K562 (cell line): Measurements from ENCODE around the gene ZNRD2. TPM values are rescaled to one million over a fixed set of nuclear protein-coding genes. Genes with fewer than 3 reads are reported as not detected.

ENCODE experiments used
- ATF7 ChIP-seq: fragments of 450-650 bp; IDR thresholded peaks from 2 replicates; pipeline ENCODE4 v1.7.1; 2014; ENCODE audit warnings: mild to moderate bottlenecking, moderate library complexity
- BACH1 ChIP-seq: fragments of 200-800 bp; sonication (Bioruptor generic); IDR thresholded peaks from 2 replicates; pipeline ENCODE4 v1.6.1; 2016; ENCODE audit warnings: missing genetic modification characterization, missing compliant biosample characterization
- CBFA2T3 ChIP-seq: fragments of 450-650 bp; IDR thresholded peaks from 2 replicates; pipeline ENCODE4 v1.6.1; 2017
- DDX20 ChIP-seq: fragments of 450-650 bp; IDR thresholded peaks from 2 replicates; pipeline ENCODE4 v1.6.1; 2016; ENCODE audit warnings: missing genetic modification characterization, low read depth, mild to moderate bottlenecking, missing compliant biosample characterization, moderate library complexity
- GABPB1 ChIP-seq: sonication (generic); formaldehyde crosslinking; IDR thresholded peaks from 2 replicates; pipeline ENCODE4 v1.8.0; 2022; ENCODE audit warnings: mild to moderate bottlenecking, missing genetic modification reagents
- HMGXB4 ChIP-seq: sonication (generic); formaldehyde crosslinking; IDR thresholded peaks from 2 replicates; pipeline ENCODE4 v1.8.1; 2023; ENCODE audit warnings: mild to moderate bottlenecking, missing genetic modification reagents
- MGA ChIP-seq: fragments of 450-650 bp; IDR thresholded peaks from 2 replicates; pipeline ENCODE4 v1.6.1; 2016; ENCODE audit warnings: mild to moderate bottlenecking, moderate library complexity
- POLR2G ChIP-seq: fragments of 200-400 bp; formaldehyde crosslinking; IDR thresholded peaks from 2 replicates; pipeline ENCODE4 v1.6.1; 2017; ENCODE audit warnings: low read depth, mild to moderate bottlenecking, antibody characterized with exemption, low read length, moderate library complexity
- PURB ChIP-seq: sonication (generic); formaldehyde crosslinking; IDR thresholded peaks from 2 replicates; pipeline ENCODE4 v1.9.0; 2021; ENCODE audit warnings: low read depth, mild to moderate bottlenecking, missing genetic modification reagents
- TAF7 ChIP-seq: fragments of 450-650 bp; IDR thresholded peaks from 2 replicates; pipeline ENCODE4 v1.6.1; 2016; ENCODE audit warnings: missing genetic modification characterization, missing compliant biosample characterization
- TBP ChIP-seq: optimal IDR thresholded peaks from 2 replicates; pipeline ENCODE3; 2011; ENCODE audit warnings: low read depth, low read length, improper control_type of control experiment
- ZNF134 ChIP-seq: fragments of 250-450 bp; sonication (Bioruptor Pico); conservative IDR thresholded peaks from 2 replicates; pipeline ENCODE4 v1.4.0; 2020
- polyA plus RNA-seq, 8 experiments: library from polyadenylated mRNA; depleted of rRNA in 4 of 8; stranded (reverse) in 5 of 8; unstranded in 3 of 8; fragments of >200 nt; fragmentation: Nextera tagmentation in 2 of 8; fragmentation: Illumina TruSeq in 1 of 8; extraction: Ambion mirVana in 2 of 8; extraction: Trizol in 1 of 8; gene quantifications; 2 replicates each; pipeline versions ENCODE4 v1.2.1 to v1.2.3, GENCODE V29; 2011 to 2014; ENCODE audit warnings: inconsistent platforms in 1 of 8, missing spikeins in 1 of 8
- total RNA-seq, 7 experiments: library from RNA; depleted of rRNA in 6 of 7; stranded (reverse); fragments of >200 nt in 6 of 7; fragmentation: Illumina TruSeq in 2 of 7; extraction: Trizol in 2 of 7; gene quantifications; 2 replicates each; pipeline versions ENCODE4 v1.2.1 to v1.2.3, GENCODE V29; 2011 to 2021; ENCODE audit warnings: low replicate concordance in 1 of 7
- TF ChIP-seq, protein P1 (sequence below): fragments of 450-650 bp; formaldehyde crosslinking; IDR thresholded peaks from 2 replicates; pipeline ENCODE4 v1.4.0; 2020; ENCODE audit warnings: mild to moderate bottlenecking, moderate library complexity

The ZNRD2 gene
- total and polyA plus RNA-seq, 9 of the 15 experiments (the other 6 are each of a cell fraction or from before 2014, with no cell fraction given) = 13.4 to 129 (median 60.4) TPM

DNA sequence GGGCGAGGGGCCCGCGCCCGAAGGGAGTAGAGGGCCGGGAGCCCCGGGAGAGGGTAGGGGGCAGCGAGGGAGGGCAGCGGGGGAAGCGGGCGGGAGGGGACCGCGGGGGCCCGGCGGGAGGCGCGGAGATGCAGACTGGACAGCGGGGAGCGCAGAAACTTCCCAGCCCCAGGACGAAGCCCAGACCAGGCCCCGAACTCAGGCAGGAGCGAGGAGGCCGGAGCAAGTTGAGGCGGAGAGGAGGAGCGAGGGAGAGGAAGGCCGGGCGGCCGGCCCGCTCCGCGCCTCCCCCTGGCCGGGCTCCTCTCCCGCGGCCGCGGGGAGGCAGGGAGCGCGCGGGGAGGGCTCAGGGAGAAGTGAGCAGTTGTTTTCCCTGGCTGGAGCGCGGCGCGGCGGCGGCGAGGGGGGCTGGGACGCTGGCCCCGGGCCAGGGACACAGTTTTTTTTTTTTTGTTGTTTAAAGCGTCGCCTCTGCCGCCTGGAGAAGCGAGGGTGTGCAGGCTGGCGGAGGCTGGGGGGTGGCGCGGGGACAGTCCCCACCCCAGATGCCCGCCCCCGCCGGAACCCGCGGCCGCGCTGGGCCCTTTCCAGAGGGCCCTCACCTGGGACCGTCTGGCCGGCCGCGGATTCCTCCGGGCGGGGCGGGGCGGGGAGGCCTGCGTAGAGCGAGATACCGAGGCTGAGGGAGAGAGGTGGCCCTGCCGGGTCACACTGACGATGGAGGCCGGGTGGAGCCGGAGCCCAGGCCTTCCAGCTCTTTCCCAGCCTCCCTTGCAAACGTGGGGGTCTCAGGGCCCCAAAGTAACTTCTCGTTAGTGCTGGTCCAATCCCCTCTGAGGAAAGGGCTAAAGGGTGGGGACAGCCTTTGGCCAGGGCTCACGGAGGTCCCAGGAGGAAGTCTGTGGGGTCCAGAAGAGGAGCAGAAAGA, 12.0 kb upstream of the ZNRD2 start, which contains the start of gene LTBP3 (continued):
- TF ChIP-seq BACH1 (tag) (no peak), ZNF134 (CRISPR knock-in tag) (no peak), TBP (no peak), GABPB1 (CRISPR knock-in tag) (no peak), CBFA2T3 (peak; percentile 50), DDX20 (no peak), TAF7 (tag) (no peak), ATF7 (0 out of 2 replicates have a peak, but pooled peaks have one; percentile 6), MGA (no peak), HMGXB4 (CRISPR knock-in tag) (no peak), PURB (CRISPR knock-in tag) (no peak), POLR2G (peak; percentile 86)
- TF ChIP-seq, protein P1, sequence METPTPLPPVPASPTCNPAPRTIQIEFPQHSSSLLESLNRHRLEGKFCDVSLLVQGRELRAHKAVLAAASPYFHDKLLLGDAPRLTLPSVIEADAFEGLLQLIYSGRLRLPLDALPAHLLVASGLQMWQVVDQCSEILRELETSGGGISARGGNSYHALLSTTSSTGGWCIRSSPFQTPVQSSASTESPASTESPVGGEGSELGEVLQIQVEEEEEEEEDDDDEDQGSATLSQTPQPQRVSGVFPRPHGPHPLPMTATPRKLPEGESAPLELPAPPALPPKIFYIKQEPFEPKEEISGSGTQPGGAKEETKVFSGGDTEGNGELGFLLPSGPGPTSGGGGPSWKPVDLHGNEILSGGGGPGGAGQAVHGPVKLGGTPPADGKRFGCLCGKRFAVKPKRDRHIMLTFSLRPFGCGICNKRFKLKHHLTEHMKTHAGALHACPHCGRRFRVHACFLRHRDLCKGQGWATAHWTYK = 0 out of 2 replicates have a peak, but pooled peaks have one; percentile 8
